Measurements from ENCODE around the gene BTN3A1. TPM values are rescaled to one million over a fixed set of nuclear protein-coding genes. Genes with fewer than 3 reads are reported as not detected.
"Not testable (repeated sequence)": the region's sequence is repeated elsewhere in the genome, so short reads cannot be mapped to it uniquely, and the experiment has no call there.

Gene BTN3A1
- 10 to 100 TPM in 1 of 2 donors, 1 to 10 TPM in 1; 5.7 to 12.4 TPM for total RNA-seq
- long read RNA-seq, partial matches to known transcripts = 0 of 1 reads
- long read RNA-seq, other reads (novel, unspliced or antisense) = 1 of 1 reads

GRCh38 chr6:26401987-26402658 lies at the start of gene BTN3A1:
Gene BTN3A1, plus strand, starts transcription at chr6:26402275. Its CDS starts 3,289 bp downstream, at chr6:26405564.
- DNase-seq = peak; percentile 70
- intact Hi-C loops (cut with DNase I) = no loop called here
- peak; percentile 95 to 97 for ATAC-seq

- no peak for DNase-seq
- ATAC-seq = no peak
- intact Hi-C loops (cut with DNase I) = no loop called here
These were observed 49.8 kb upstream of the BTN3A1 start for GRCh38 chr6:26352315-26352714.

GRCh38 chr6:26354162-26354561 lies 47.9 kb upstream of the BTN3A1 start:
- DNase-seq (no peak), ATAC-seq (no peak)
- intact Hi-C loops (cut with DNase I) = no loop called here

GRCh38 chr6:26355366-26355765 lies 46.7 kb upstream of the BTN3A1 start:
- intact Hi-C loops (cut with DNase I) = no loop called here
- no peak for DNase-seq
- ATAC-seq = no peak

GRCh38 chr6:26357543-26357942 lies 44.5 kb upstream of the BTN3A1 start:
- DNase-seq; ATAC-seq; intact Hi-C loops (cut with DNase I): not testable (repeated sequence)

GRCh38 chr6:26358511-26358981 lies 43.5 kb upstream of the BTN3A1 start:
- DNase-seq = no peak
- intact Hi-C loops (cut with DNase I) = no loop called here
- ATAC-seq = no peak

- no peak for ATAC-seq
- no peak for DNase-seq
- intact Hi-C loops (cut with DNase I) = loop anchor here in 1 of 2 donors (10.0 kb wide), 1 partner anchor 115 kb away; no protein-coding TSS in a partner anchor
These were observed 42.3 kb upstream of the BTN3A1 start for GRCh38 chr6:26359765-26360164.

GRCh38 chr6:26360451-26361416 lies 41.3 kb upstream of the BTN3A1 start:
- ATAC-seq = no peak
- no peak for DNase-seq
- intact Hi-C loops (cut with DNase I) = loop anchor here in 1 of 2 donors (10.0 kb wide), 1 partner anchor 114 kb away; no protein-coding TSS in a partner anchor

GRCh38 chr6:26361544-26361943 lies 40.5 kb upstream of the BTN3A1 start:
- ATAC-seq = no peak
- DNase-seq = no peak
- intact Hi-C loops (cut with DNase I) = loop anchor here in 1 of 2 donors (10.0 kb wide), 1 partner anchor 113 kb away; no protein-coding TSS in a partner anchor

- no peak for DNase-seq
- intact Hi-C loops (cut with DNase I) = loop anchor here in 1 of 2 donors (10.0 kb wide), 1 partner anchor 113 kb away; no protein-coding TSS in a partner anchor
- ATAC-seq = no peak
These were observed 39.8 kb upstream of the BTN3A1 start for GRCh38 chr6:26362093-26362835.

- intact Hi-C loops (cut with DNase I) = loop anchor here in 1 of 2 donors (10.0 kb wide), 1 partner anchor 112 kb away; no protein-coding TSS in a partner anchor
- ATAC-seq = no peak
- no peak for DNase-seq
These were observed 39.2 kb upstream of the BTN3A1 start for GRCh38 chr6:26362836-26363220.

- intact Hi-C loops (cut with DNase I) = loop anchor here in 1 of 2 donors (10.0 kb wide), 1 partner anchor 111 kb away; no protein-coding TSS in a partner anchor
These were observed 38.0 kb upstream of the BTN3A1 start for GRCh38 chr6:26363882-26364701.

GRCh38 chr6:26365633-26365995 lies 36.5 kb upstream of the BTN3A1 start:
- DNase-seq = no peak
- intact Hi-C loops (cut with DNase I) = loop anchor here in 1 of 2 donors (10.0 kb wide), 1 partner anchor 109 kb away; no protein-coding TSS in a partner anchor
- ATAC-seq = no peak

More at GRCh38 chr6:26363882-26364701, 38.0 kb upstream of the BTN3A1 start:
- DNase-seq = no peak
- peak; percentile 21 to 23 for ATAC-seq

GRCh38 chr6:26366504-26366903 lies 35.6 kb upstream of the BTN3A1 start:
- ATAC-seq = peak in 1 of 2 donors; percentile 10
- intact Hi-C loops (cut with DNase I) = loop anchor here in 1 of 2 donors (10.0 kb wide), 1 partner anchor 108 kb away; no protein-coding TSS in a partner anchor
- no peak for DNase-seq

GRCh38 chr6:26367114-26367513 lies 35.0 kb upstream of the BTN3A1 start:
- intact Hi-C loops (cut with DNase I) = loop anchor here in 1 of 2 donors (10.0 kb wide), 1 partner anchor 108 kb away; no protein-coding TSS in a partner anchor
- ATAC-seq (no peak), DNase-seq (no peak)

GRCh38 chr6:26371813-26372212 lies 30.3 kb upstream of the BTN3A1 start:
- DNase-seq; ATAC-seq; intact Hi-C loops (cut with DNase I): not testable (repeated sequence)

GRCh38 chr6:26372308-26373144 lies 29.5 kb upstream of the BTN3A1 start:
- intact Hi-C loops (cut with DNase I) = no loop called here
- DNase-seq (no peak), ATAC-seq (no peak)

All from left cardiac atrium (tissue), 4 donors.